ENCODE measurements around the gene ABCA13. TPM values are rescaled to one million over a fixed set of nuclear protein-coding genes. Genes with fewer than 3 reads are reported as not detected.

The ABCA13 gene
- total and polyA plus RNA-seq, 2 donors (not counting 3 experiments of a cell fraction or from before 2014, with no cell fraction given) = 0.01 to 0.11 TPM

GRCh38 chr7:48280100-48280499 lies 108.8 kb downstream of the ABCA13 start:
- no peak overlapping the region for H3K4me3 ChIP-seq (replicated peaks in 1 of 3; ENCODE audit: insufficient read depth in 1 of 3, low read depth in 1 of 3, low read length in 3 of 3)
- intact Hi-C loops (cut with micrococcal nuclease) (no loop called here), dilution Hi-C loops (cut with MboI; ENCODE audit: extremely low pct_ligation_motif_present, low sequenced_read_pairs) (no loop called here)
- DNase-seq (ENCODE audit: low read depth, low spot score) = peak; percentile 5
- H3K27me3 ChIP-seq (ENCODE audit: control insufficient read depth in 2 of 2, insufficient read depth in 2 of 2, low read length in 2 of 2) = no peaks in the 10 kb centered on the region
- ChIA-PET POLR2A (no interaction called here), CTCF (no interaction called here)
- BruUV-seq (replicated peaks) = no TSS peak
- no peaks in the 10 kb centered on the region for H3K36me3 ChIP-seq (ENCODE audit: control insufficient read depth in 2 of 2, extremely low read depth in 1 of 2, insufficient read depth in 2 of 2, low read length in 2 of 2)
- H4K20me1 ChIP-seq (replicated peaks; ENCODE audit: control insufficient read depth, extremely low read depth, insufficient read depth, low read length) = no peaks in the 10 kb centered on the region
- no peak overlapping the region for H3K27ac ChIP-seq (ENCODE audit: insufficient read depth, low read depth, low read length)
- FAIRE-seq = no peak
- H3K9ac ChIP-seq (replicated peaks; ENCODE audit: extremely low read depth, insufficient read depth, low read length) = no peak overlapping the region
- H3K4me1 ChIP-seq (ENCODE audit: control insufficient read depth, extremely low read depth, insufficient read depth, low read length) = no peaks in the 10 kb centered on the region
- H3K4me2 ChIP-seq (ENCODE audit: insufficient read depth, low read length) = no peak overlapping the region
- no peak overlapping the region for H2AFZ ChIP-seq (ENCODE audit: low read depth, low read length)
- no peaks in the 10 kb centered on the region for H3K9me1 ChIP-seq (replicated peaks; ENCODE audit: control insufficient read depth, extremely low read depth, insufficient read depth, low read length)
- no peaks in the 10 kb centered on the region for H3K79me2 ChIP-seq (ENCODE audit: control insufficient read depth, insufficient read depth, low read length)
- H3K9me3 ChIP-seq (replicated peaks; ENCODE audit: control insufficient read depth, insufficient read depth, low read length) = no peaks in the 10 kb centered on the region
- TF ChIP-seq FOS (IDR thresholded peaks at IDR 0.05; ENCODE audit: borderline replicate concordance, insufficient read depth, low read length) = peak; percentile 34
- TF ChIP-seq CTCF (IDR thresholded peaks at IDR 0.05; ENCODE audit: extremely low read depth in 1 of 2, insufficient read depth in 1 of 2, low read depth in 1 of 2, low read length in 2 of 2) = no peak
- no peak for TF ChIP-seq MAX (IDR thresholded peaks at IDR 0.05; ENCODE audit: insufficient read depth, insufficient read length)

GRCh38 chr7:48285373-48285772 lies 114.1 kb downstream of the ABCA13 start:
- FAIRE-seq = no peak

More at GRCh38 chr7:48285373-48285772, 114.1 kb downstream of the ABCA13 start:
- ChIA-PET CTCF (no interaction called here), POLR2A (no interaction called here)
- H3K4me1 ChIP-seq (ENCODE audit: control insufficient read depth, extremely low read depth, insufficient read depth, low read length) = no peaks in the 10 kb centered on the region
- H3K9me3 ChIP-seq (replicated peaks; ENCODE audit: control insufficient read depth, insufficient read depth, low read length) = no peaks in the 10 kb centered on the region
- no peak overlapping the region for H3K4me2 ChIP-seq (ENCODE audit: insufficient read depth, low read length)
- H3K9me1 ChIP-seq (replicated peaks; ENCODE audit: control insufficient read depth, extremely low read depth, insufficient read depth, low read length) = no peaks in the 10 kb centered on the region
- intact Hi-C loops (cut with micrococcal nuclease) = no loop called here
- no peak overlapping the region for H3K27ac ChIP-seq (ENCODE audit: insufficient read depth, low read depth, low read length)
- H4K20me1 ChIP-seq (replicated peaks; ENCODE audit: control insufficient read depth, extremely low read depth, insufficient read depth, low read length) = no peaks in the 10 kb centered on the region
- no peaks in the 10 kb centered on the region for H3K79me2 ChIP-seq (ENCODE audit: control insufficient read depth, insufficient read depth, low read length)
- no peak overlapping the region for H2AFZ ChIP-seq (ENCODE audit: low read depth, low read length)
- H3K4me3 ChIP-seq (replicated peaks in 1 of 3; ENCODE audit: insufficient read depth in 1 of 3, low read depth in 1 of 3, low read length in 3 of 3) = no peak overlapping the region
- dilution Hi-C loops (cut with MboI; ENCODE audit: extremely low pct_ligation_motif_present, low sequenced_read_pairs) = no loop called here
- no peaks in the 10 kb centered on the region for H3K27me3 ChIP-seq (ENCODE audit: control insufficient read depth in 2 of 2, insufficient read depth in 2 of 2, low read length in 2 of 2)
- TF ChIP-seq GATA2 (IDR thresholded peaks at IDR 0.05; ENCODE audit: insufficient read depth, insufficient read length, low read depth, low read length) = no peak
- no peak for TF ChIP-seq POLR2A (IDR thresholded peaks at IDR 0.05; ENCODE audit: low read depth, low read length)
- TF ChIP-seq CTCF (IDR thresholded peaks at IDR 0.05; ENCODE audit: extremely low read depth in 1 of 2, insufficient read depth in 1 of 2, low read depth in 1 of 2, low read length in 2 of 2) = no peak
- TF ChIP-seq JUN (IDR thresholded peaks at IDR 0.05; ENCODE audit: borderline replicate concordance, insufficient read depth, insufficient read length, low read depth) = no peak
- no peak for TF ChIP-seq MYC (IDR thresholded peaks at IDR 0.05; ENCODE audit: low read depth, low read length)
- no peak for TF ChIP-seq FOS (IDR thresholded peaks at IDR 0.05; ENCODE audit: borderline replicate concordance, insufficient read depth, low read length)
- TF ChIP-seq POLR2AphosphoS5 (IDR thresholded peaks at IDR 0.05; ENCODE audit: insufficient read depth, low read depth, low read length) = no peak
- TF ChIP-seq MAX (IDR thresholded peaks at IDR 0.05; ENCODE audit: insufficient read depth, insufficient read length) = no peak
- no peak for TF ChIP-seq EZH2 (IDR thresholded peaks at IDR 0.05; ENCODE audit: borderline replicate concordance, low read depth, low read length, severe bottlenecking)
- no TSS peak for BruUV-seq (replicated peaks)
- no peak overlapping the region for H3K9ac ChIP-seq (replicated peaks; ENCODE audit: extremely low read depth, insufficient read depth, low read length)
- DNase-seq (ENCODE audit: low read depth, low spot score) = no peak
- no peaks in the 10 kb centered on the region for H3K36me3 ChIP-seq (ENCODE audit: control insufficient read depth in 2 of 2, extremely low read depth in 1 of 2, insufficient read depth in 2 of 2, low read length in 2 of 2)
